GM12878 (cell line): ENCODE results near the gene DNAI4. TPM values are rescaled to one million over a fixed set of nuclear protein-coding genes. Genes with fewer than 3 reads are reported as not detected.

Experiments used
- ATAC-seq: fragments of 200-7000 bp; cut with Tn5 transposase; 3 replicates; pipeline ENCODE4 v1.9.1; 2020; ENCODE audit warnings: mild to moderate bottlenecking, moderate library complexity
- BruUV-seq: library from RNA; stranded (reverse); fragments of 400-500 nt; replicated peaks from 2 replicates; lab custom pipeline; 2021; lab: Mats Ljungman, UMichigan
- CTCF ChIA-PET: fragments of 300-600 bp; sonication (Branson Sonifier 250); formaldehyde crosslinking; extraction: SDS; loops from one replicate; lab custom pipeline; 2021; ENCODE audit warnings: inconsistent platforms; lab: Yijun Ruan, JAX
- POLR2A ChIA-PET: fragments of 350-600 bp; formaldehyde crosslinking; extraction: SDS; loops from one replicate; lab custom pipeline; 2021; ENCODE audit warnings: inconsistent platforms; lab: Charles Lee
- RAD21 ChIA-PET: fragments of 300-600 bp; sonication (Branson Sonifier 250); formaldehyde crosslinking; loops from one replicate; lab custom pipeline; 2023; ENCODE audit warnings: antibody characterized with exemption; ENCODE audit not compliant: unreplicated experiment; lab: Charles Lee
- SMC1A ChIA-PET: fragments of 300-600 bp; sonication (Branson Sonifier 250); formaldehyde crosslinking; loops from one replicate; lab custom pipeline; 2023; ENCODE audit not compliant: unreplicated experiment, uncharacterized antibody; lab: Charles Lee
- DNase-seq: peaks from one replicate; pipeline ENCODE4 v3.0.0-alpha.2; 2011; ENCODE audit warnings: low read depth, low spot score
- FAIRE-seq: peaks from 3 replicates; lab custom pipeline; 2011; peaks lifted over from hg19 to GRCh38; lab: Jason Lieb, UNC
- H2AFZ ChIP-seq: 2 replicates; pipeline ENCODE4 v1.6.0; 2011; ENCODE audit warnings: low read depth, low read length, control low read depth; ENCODE audit not compliant: control insufficient read depth
- H3K27ac ChIP-seq: 2 replicates; pipeline ENCODE4 v1.5.1; 2011; ENCODE audit warnings: control low read depth; ENCODE audit not compliant: control insufficient read depth, insufficient read depth
- H3K27me3 ChIP-seq, 2 experiments: replicated peaks in 1 of 2; 2 replicates each; pipeline versions ENCODE4 v1.6.0 to v1.6.1; 2011; ENCODE audit warnings: low read length in 1 of 2; ENCODE audit not compliant: control insufficient read depth in 2 of 2, insufficient read depth in 2 of 2
- H3K36me3 ChIP-seq, 2 experiments: 2 replicates each; pipeline ENCODE4 v1.5.1; 2011; ENCODE audit warnings: low read length in 1 of 2; ENCODE audit not compliant: control insufficient read depth in 2 of 2, insufficient read depth in 2 of 2
- H3K4me1 ChIP-seq: 2 replicates; pipeline ENCODE4 v1.6.1; 2011; ENCODE audit warnings: mild to moderate bottlenecking, low read length, moderate library complexity, mixed read lengths; ENCODE audit not compliant: control insufficient read depth, insufficient read depth
- H3K4me2 ChIP-seq: 2 replicates; pipeline ENCODE4 v1.6.0; 2011; ENCODE audit warnings: control low read depth; ENCODE audit not compliant: control insufficient read depth, insufficient read depth
- H3K4me3 ChIP-seq: fragments of 200-600 bp; sonication (generic); 2 replicates; pipeline ENCODE4 v1.5.1; 2016
- H3K79me2 ChIP-seq: 2 replicates; pipeline ENCODE4 v1.6.0; 2011; ENCODE audit warnings: low read length; ENCODE audit not compliant: control insufficient read depth, insufficient read depth
- H3K9ac ChIP-seq: 2 replicates; pipeline ENCODE4 v1.8.0; 2011; ENCODE audit warnings: low read length, control low read depth, mixed read lengths; ENCODE audit not compliant: control insufficient read depth, insufficient read depth
- H3K9me3 ChIP-seq: replicated peaks from 3 replicates; pipeline ENCODE4 v1.5.1; 2011; ENCODE audit warnings: mild to moderate bottlenecking, low read length; ENCODE audit not compliant: control insufficient read depth, insufficient read depth
- H4K20me1 ChIP-seq: 2 replicates; pipeline ENCODE4 v1.6.0; 2011; ENCODE audit not compliant: control insufficient read depth, insufficient read depth
- HDAC2 ChIP-seq: fragments of 200-600 bp; sonication (generic); IDR thresholded peaks from 2 replicates; pipeline ENCODE4 v1.6.1; 2017
- MTA2 ChIP-seq: fragments of 450-650 bp; IDR thresholded peaks from 2 replicates; pipeline ENCODE4 v1.6.1; 2016; ENCODE audit warnings: low read depth, mild to moderate bottlenecking, moderate library complexity
- SP1 ChIP-seq: IDR thresholded peaks from one replicate; pipeline ENCODE4 v1.6.1; 2011; ENCODE audit warnings: low read depth, low read length
- YY1 ChIP-seq: IDR thresholded peaks from 2 replicates; pipeline ENCODE4 v1.6.1; 2011; ENCODE audit warnings: low read depth, mild to moderate bottlenecking, low read length
- WGBS: methylation state at CpG from one replicate; pipeline ENCODE4 v1.1.6; 2016; ENCODE audit warnings: low lambda C conversion rate; ENCODE audit not compliant: insufficient replicate concordance, insufficient coverage; ENCODE audit errors: missing lambda C conversion rate; 5-methylcytosine and 5-hydroxymethylcytosine counted together
- in situ Hi-C: fragments of 300-500 bp; cut with MboI; formaldehyde crosslinking; loops from 9 replicates; pipeline ENCODE4 v1.14.3; 2018; ENCODE audit warnings: mixed read lengths
- intact Hi-C: fragments of 100-400 bp; cut with micrococcal nuclease; formaldehyde crosslinking; loops from one replicate; pipeline ENCODE4 v1.14.2; 2022; ENCODE audit not compliant: unreplicated experiment
- polyA plus RNA-seq, 11 experiments: library from polyadenylated mRNA; depleted of rRNA in 4 of 11; unstranded in 6 of 11; stranded (reverse) in 5 of 11; fragments of >200 nt; fragmentation: Nextera tagmentation in 4 of 11; fragmentation: Illumina TruSeq in 1 of 11; extraction: Ambion mirVana in 4 of 11; extraction: Trizol in 1 of 11; gene quantifications; 1 replicate in 1 of 11; 2 replicates in 10 of 11; pipeline versions ENCODE4 v1.2.1 to v1.2.3, GENCODE V29; 2011 to 2016; ENCODE audit warnings: inconsistent platforms in 2 of 11, missing spikeins in 2 of 11, low read depth in 1 of 11
- total RNA-seq, 4 experiments: library from RNA; depleted of rRNA in 3 of 4; stranded (reverse); fragments of >200 nt in 3 of 4; fragmentation: Illumina TruSeq in 1 of 4; extraction: Trizol in 1 of 4; gene quantifications; 2 replicates each; pipeline versions ENCODE4 v1.2.1 to v1.2.3, GENCODE V29; 2013 to 2021
- TF ChIP-seq, protein P1 (sequence below): IDR thresholded peaks from 2 replicates; pipeline ENCODE4 v1.6.1; 2011; ENCODE audit warnings: borderline replicate concordance, low read depth, mild to moderate bottlenecking, moderate library complexity, mixed read lengths, low read length; ENCODE audit not compliant: insufficient read depth; ENCODE audit errors: extremely low read length
- TF ChIP-seq, protein P2 (sequence below): IDR thresholded peaks from 2 replicates; pipeline ENCODE4 v1.6.1; 2011; ENCODE audit warnings: mild to moderate bottlenecking, low read depth, low read length, moderate library complexity; ENCODE audit not compliant: insufficient replicate concordance
- TF ChIP-seq, protein P3 (sequence below): fragments of 450-650 bp; formaldehyde crosslinking; IDR thresholded peaks from 2 replicates; pipeline ENCODE4 v1.4.0; 2020; ENCODE audit warnings: mild to moderate bottlenecking, moderate library complexity

The DNAI4 gene
- total and polyA plus RNA-seq, 10 of the 15 experiments (the other 5 are each of a cell fraction or from before 2014, with no cell fraction given), result 0.13 to 2.3 (median 0.27) TPM; not detected in 1

- Histone ChIP-seq H3K36me3 (no peaks in the 10 kb centered on the region), H3K27me3 (no peaks in the 10 kb centered on the region), H4K20me1 (no peaks in the 10 kb centered on the region), H3K4me3 (no peak overlapping the region), H2AFZ (no peak overlapping the region), H3K4me2 (no peak overlapping the region), H3K9me3 (no peaks in the 10 kb centered on the region), H3K4me1 (no peaks in the 10 kb centered on the region), H3K27ac (no peak overlapping the region), H3K79me2 (no peaks in the 10 kb centered on the region), H3K9ac (no peak overlapping the region)
- ChIA-PET POLR2A (no interaction called here), RAD21 (no interaction called here), SMC1A (no interaction called here), CTCF (interaction anchor here (0.6 to 1.8 kb wide), 3 partner anchors 9 to 372 kb away, joined by 4 to 5 read pairs (median 5); no protein-coding TSS in a partner anchor)
- 1% methylated on average over 3 of the region's 3 CpGs for WGBS
- ATAC-seq, result no peak
- no TSS peak for BruUV-seq
- FAIRE-seq, result no peak
- peak; percentile 46; the same call in 1 of the 2 replicates for TF ChIP-seq MTA2
- no peak for TF ChIP-seq HDAC2
- intact Hi-C loops (no loop called here), in situ Hi-C loops (no loop called here)
- DNase-seq, result no peak
Observed at GRCh38 chr1:66777831-66778230, 146.8 kb downstream of the DNAI4 start.

GRCh38 chr1:66775646-66776045 is 149.0 kb downstream of the DNAI4 start:
- no peaks in the 10 kb centered on the region for H3K9me3 ChIP-seq
- POLR2A ChIA-PET, result no interaction called here
- CTCF ChIA-PET, result interaction anchor here (0.6 to 1.0 kb wide), 2 partner anchors 10 to 852 kb away, joined by 3 read pairs; no protein-coding TSS in a partner anchor
- H3K4me1 ChIP-seq, result no peaks in the 10 kb centered on the region
- no peak for DNase-seq
- no peak overlapping the region for H2AFZ ChIP-seq
- no TSS peak for BruUV-seq
- intact Hi-C loops (no loop called here), in situ Hi-C loops (no loop called here)
- H3K4me3 ChIP-seq, result no peak overlapping the region
- RAD21 ChIA-PET, result no interaction called here
- TF ChIP-seq, protein P1, sequence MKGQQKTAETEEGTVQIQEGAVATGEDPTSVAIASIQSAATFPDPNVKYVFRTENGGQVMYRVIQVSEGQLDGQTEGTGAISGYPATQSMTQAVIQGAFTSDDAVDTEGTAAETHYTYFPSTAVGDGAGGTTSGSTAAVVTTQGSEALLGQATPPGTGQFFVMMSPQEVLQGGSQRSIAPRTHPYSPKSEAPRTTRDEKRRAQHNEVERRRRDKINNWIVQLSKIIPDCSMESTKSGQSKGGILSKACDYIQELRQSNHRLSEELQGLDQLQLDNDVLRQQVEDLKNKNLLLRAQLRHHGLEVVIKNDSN, result no peak
- TF ChIP-seq, protein P2, sequence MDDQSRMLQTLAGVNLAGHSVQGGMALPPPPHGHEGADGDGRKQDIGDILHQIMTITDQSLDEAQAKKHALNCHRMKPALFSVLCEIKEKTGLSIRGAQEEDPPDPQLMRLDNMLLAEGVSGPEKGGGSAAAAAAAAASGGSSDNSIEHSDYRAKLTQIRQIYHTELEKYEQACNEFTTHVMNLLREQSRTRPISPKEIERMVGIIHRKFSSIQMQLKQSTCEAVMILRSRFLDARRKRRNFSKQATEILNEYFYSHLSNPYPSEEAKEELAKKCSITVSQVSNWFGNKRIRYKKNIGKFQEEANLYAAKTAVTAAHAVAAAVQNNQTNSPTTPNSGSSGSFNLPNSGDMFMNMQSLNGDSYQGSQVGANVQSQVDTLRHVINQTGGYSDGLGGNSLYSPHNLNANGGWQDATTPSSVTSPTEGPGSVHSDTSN, result no peak
- TF ChIP-seq, protein P3, sequence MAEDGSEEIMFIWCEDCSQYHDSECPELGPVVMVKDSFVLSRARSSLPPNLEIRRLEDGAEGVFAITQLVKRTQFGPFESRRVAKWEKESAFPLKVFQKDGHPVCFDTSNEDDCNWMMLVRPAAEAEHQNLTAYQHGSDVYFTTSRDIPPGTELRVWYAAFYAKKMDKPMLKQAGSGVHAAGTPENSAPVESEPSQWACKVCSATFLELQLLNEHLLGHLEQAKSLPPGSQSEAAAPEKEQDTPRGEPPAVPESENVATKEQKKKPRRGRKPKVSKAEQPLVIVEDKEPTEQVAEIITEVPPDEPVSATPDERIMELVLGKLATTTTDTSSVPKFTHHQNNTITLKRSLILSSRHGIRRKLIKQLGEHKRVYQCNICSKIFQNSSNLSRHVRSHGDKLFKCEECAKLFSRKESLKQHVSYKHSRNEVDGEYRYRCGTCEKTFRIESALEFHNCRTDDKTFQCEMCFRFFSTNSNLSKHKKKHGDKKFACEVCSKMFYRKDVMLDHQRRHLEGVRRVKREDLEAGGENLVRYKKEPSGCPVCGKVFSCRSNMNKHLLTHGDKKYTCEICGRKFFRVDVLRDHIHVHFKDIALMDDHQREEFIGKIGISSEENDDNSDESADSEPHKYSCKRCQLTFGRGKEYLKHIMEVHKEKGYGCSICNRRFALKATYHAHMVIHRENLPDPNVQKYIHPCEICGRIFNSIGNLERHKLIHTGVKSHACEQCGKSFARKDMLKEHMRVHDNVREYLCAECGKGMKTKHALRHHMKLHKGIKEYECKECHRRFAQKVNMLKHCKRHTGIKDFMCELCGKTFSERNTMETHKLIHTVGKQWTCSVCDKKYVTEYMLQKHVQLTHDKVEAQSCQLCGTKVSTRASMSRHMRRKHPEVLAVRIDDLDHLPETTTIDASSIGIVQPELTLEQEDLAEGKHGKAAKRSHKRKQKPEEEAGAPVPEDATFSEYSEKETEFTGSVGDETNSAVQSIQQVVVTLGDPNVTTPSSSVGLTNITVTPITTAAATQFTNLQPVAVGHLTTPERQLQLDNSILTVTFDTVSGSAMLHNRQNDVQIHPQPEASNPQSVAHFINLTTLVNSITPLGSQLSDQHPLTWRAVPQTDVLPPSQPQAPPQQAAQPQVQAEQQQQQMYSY (CRISPR knock-in tag), result no peak
- TF ChIP-seq SP1, result no peak
- TF ChIP-seq YY1, result no peak
- H3K9ac ChIP-seq, result no peak overlapping the region
- H3K27me3 ChIP-seq, result no peaks in the 10 kb centered on the region; a peak in 1 of 4 replicates
- SMC1A ChIA-PET, result no interaction called here
- ATAC-seq, result no peak
- no peaks in the 10 kb centered on the region for H4K20me1 ChIP-seq
- no peaks in the 10 kb centered on the region for H3K36me3 ChIP-seq
- WGBS, result 67% methylated on average over 3 of the region's 3 CpGs
- H3K79me2 ChIP-seq, result no peaks in the 10 kb centered on the region
- no peak overlapping the region for H3K27ac ChIP-seq
- FAIRE-seq, result no peak
- no peak overlapping the region for H3K4me2 ChIP-seq
